ENCODE measurements around the gene MAP3K20. TPM values are rescaled to one million over a fixed set of nuclear protein-coding genes. Genes with fewer than 3 reads are reported as not detected.
"Not testable (repeated sequence)": the region's sequence is repeated elsewhere in the genome, so short reads cannot be mapped to it uniquely, and the experiment has no call there.

MAP3K20 gene
- total RNA-seq, 1 donor from 2014 or later = 19.1 TPM

DNA sequence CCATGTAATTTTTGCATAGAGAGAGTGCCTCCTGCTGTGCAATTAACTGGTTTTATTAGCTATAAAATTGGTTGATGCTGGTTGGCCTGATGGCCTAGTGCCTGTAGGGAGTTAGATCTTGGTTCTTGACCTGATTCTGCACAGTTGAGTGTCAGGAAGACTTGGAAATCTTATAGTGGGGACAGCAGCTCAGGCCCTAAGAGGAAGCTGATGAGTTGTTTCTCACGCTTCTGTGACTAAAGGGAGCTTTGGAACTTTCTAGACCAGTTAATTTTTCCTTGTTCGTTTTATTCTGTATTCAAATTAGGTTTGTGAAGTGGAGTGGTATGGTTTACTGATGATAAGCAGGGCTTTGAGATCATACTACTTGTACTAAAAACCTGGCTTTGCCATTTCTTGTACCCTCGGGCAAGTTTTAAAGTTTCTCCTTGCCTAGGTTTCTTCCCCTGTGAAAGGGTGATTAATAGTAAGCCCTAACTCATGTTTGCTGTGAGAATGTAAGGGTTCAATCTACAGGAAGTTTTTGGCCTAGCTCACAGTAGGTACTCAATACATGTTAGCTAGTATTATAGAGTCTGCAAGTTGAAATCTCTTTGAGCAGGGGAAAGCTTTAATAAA, 82.1 kb downstream of the MAP3K20 start:
- Mint-ChIP-seq H3K27me3 (peaks cover 9% of the 10 kb centered on the region), H3K4me1 (peaks cover 10% of the 10 kb centered on the region), H3K27ac (no peak overlapping the region), H3K36me3 (ENCODE audit: low read depth) (peaks cover 8% of the 10 kb centered on the region), H3K9me3 (peaks cover 22% of the 10 kb centered on the region), H3K4me3 (no peak overlapping the region)
- intact Hi-C loops (cut with micrococcal nuclease) = no loop called here
- no peak for DNase-seq

DNA sequence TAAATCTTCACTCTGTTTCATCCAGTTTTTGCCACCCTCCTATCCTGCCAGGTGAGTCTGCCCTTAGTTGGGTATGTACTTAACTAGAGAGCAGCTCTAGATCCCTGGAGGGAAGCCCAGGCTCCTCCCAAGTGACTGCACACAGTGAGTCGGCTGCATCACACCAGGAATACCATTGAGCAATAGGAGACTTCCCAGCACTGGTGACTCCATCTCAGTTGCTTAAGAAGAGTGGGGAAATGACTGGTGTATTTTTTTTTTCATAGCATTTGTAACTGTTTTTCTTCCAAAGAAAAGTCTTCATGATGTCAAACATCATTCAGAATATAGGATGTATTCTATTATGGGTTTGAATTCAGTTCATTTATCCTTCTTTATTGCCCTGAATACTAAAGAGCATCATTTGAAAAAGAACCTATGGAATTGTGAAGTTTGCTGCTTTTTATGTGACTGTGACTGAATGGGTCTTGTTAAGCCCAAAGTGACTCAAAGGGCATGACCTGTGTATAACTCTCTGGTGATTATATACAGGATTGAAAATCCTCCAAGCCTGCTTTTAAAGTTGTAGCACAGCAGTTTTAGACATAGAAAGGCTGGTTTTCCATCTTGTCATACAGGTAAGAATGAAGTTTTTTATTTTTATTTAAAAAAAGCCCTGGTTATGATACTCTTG, 84.3 kb downstream of the MAP3K20 start:
- Mint-ChIP-seq H3K27me3 (peaks cover 14% of the 10 kb centered on the region), H3K4me3 (no peak overlapping the region), H3K36me3 (ENCODE audit: low read depth) (peaks cover 11% of the 10 kb centered on the region), H3K4me1 (peaks cover 5% of the 10 kb centered on the region), H3K9me3 (peaks cover 19% of the 10 kb centered on the region), H3K27ac (no peak overlapping the region)
- DNase-seq = no peak
- intact Hi-C loops (cut with micrococcal nuclease) = no loop called here

DNA sequence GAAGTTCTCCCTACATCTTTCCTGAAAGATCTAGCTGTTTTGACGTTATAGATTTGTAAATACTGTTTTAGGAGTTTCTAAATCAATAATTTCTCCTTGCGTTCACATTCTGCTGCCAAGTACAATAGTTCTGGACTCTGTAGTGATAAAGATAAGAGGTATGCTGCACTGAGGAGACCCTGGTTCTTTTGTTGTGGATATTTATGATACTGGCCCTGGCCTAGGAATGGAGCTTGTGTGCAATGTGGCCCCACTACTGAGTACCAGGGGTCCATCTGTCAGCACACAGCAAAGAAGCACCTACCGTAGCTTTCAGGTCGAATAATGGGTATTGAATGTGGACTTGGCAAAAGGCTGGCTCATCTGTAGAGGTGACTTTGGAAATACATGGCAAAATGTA, 85.0 kb downstream of the MAP3K20 start:
- intact Hi-C loops (cut with micrococcal nuclease) = no loop called here
- no peak for DNase-seq
- Mint-ChIP-seq H3K9me3 (peaks cover 13% of the 10 kb centered on the region), H3K4me3 (no peak overlapping the region), H3K27me3 (peaks cover 14% of the 10 kb centered on the region), H3K36me3 (ENCODE audit: low read depth) (peaks cover 7% of the 10 kb centered on the region), H3K4me1 (no peaks in the 10 kb centered on the region), H3K27ac (no peak overlapping the region)

DNA sequence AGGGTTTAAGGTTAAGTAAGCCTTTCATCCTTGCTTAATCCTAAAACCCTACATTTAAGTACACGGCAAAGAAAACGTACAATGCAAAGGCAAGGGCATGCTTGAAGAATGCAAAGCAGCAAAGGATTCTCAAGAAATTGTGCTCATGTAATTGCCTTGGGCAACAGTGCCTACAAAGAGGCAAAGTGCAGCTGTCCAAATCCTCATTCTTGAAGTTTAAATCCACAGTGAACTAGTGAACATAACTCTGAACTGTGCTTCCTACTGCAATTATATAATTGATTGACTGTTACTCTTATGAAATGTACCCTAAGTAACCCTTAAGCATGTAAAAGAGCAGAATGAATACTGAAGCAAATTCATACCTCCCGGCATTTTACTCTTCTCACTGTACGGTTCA, 85.4 kb downstream of the MAP3K20 start:
- Mint-ChIP-seq H3K9me3 (peaks cover 10% of the 10 kb centered on the region), H3K27ac (no peak overlapping the region), H3K4me3 (no peak overlapping the region), H3K27me3 (peaks cover 14% of the 10 kb centered on the region), H3K4me1 (no peaks in the 10 kb centered on the region), H3K36me3 (ENCODE audit: low read depth) (peaks cover 7% of the 10 kb centered on the region)
- no peak for DNase-seq
- intact Hi-C loops (cut with micrococcal nuclease) = no loop called here

DNA sequence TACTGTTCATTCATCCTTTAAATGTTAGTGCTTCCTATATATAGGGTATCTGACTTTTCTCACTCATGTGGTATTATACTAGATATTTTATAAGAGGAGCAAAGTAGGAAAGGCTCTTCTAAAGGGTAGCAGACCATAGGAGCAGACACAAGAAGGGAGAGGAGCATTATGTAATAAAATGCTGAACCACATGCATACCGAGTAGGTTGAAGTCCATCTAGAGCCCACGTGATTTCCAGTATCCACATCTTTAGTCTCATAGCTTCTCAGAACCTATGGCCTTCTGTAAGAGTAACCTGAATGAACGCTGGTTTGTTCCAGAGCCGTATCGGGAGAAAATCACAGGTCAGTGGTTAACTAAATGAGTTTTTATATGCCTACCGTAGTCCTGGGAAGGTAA, 85.9 kb downstream of the MAP3K20 start:
- Mint-ChIP-seq H3K9me3 (peaks cover 5% of the 10 kb centered on the region), H3K36me3 (ENCODE audit: low read depth) (peaks cover 7% of the 10 kb centered on the region), H3K4me1 (no peaks in the 10 kb centered on the region), H3K27ac (no peak overlapping the region), H3K4me3 (no peak overlapping the region), H3K27me3 (peaks cover 14% of the 10 kb centered on the region)
- no peak for DNase-seq
- intact Hi-C loops (cut with micrococcal nuclease) = no loop called here

DNA sequence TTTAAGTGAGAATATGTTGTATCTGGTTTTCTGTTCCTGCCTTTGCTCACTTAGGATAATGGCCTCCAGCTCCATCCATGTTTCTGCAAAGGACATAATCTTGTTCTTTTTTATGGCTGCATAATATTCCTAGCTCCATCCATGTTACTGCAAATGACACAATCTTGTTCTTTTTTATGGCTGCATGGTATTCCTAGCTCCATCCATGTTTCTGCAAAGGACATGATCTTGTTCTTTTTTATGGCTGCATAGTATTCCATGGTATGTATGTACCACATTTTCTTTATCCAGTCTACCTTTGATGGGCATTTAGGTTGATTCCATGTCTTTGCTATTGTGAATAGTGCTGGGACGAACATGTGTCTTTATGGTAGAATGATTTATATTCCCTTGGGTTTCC, 87.7 kb downstream of the MAP3K20 start:
- H3K27ac Mint-ChIP-seq; H3K36me3 Mint-ChIP-seq (ENCODE audit: low read depth); H3K4me1 Mint-ChIP-seq; DNase-seq; intact Hi-C loops (cut with micrococcal nuclease); H3K9me3 Mint-ChIP-seq; H3K4me3 Mint-ChIP-seq: not testable (repeated sequence)
- peaks cover 11% of the 10 kb centered on the region for H3K27me3 Mint-ChIP-seq

DNA sequence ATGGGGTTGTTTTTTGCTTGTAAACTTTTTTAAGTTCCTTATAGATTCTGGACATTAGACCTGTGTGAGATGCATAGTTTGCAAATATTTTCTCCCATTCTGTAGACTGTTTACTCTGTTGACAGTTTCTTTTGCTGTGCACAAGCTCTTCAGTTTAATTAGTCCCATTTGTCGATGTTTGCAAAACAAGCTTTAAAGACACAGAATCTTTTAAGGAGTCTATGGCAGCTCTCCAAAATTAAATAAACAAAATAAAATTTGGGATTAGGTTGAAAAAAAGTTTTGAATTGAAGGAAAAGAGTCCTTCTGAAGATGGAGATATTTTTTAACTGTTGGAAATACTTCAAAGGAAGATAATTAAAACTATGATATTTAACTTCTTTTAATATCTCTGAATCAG, 88.8 kb downstream of the MAP3K20 start:
- intact Hi-C loops (cut with micrococcal nuclease) = no loop called here
- DNase-seq = no peak
- Mint-ChIP-seq H3K36me3 (ENCODE audit: low read depth) (peaks cover 5% of the 10 kb centered on the region), H3K27ac (no peak overlapping the region), H3K4me1 (no peaks in the 10 kb centered on the region), H3K9me3 (no peaks in the 10 kb centered on the region), H3K27me3 (peaks cover 11% of the 10 kb centered on the region), H3K4me3 (no peak overlapping the region)

DNA sequence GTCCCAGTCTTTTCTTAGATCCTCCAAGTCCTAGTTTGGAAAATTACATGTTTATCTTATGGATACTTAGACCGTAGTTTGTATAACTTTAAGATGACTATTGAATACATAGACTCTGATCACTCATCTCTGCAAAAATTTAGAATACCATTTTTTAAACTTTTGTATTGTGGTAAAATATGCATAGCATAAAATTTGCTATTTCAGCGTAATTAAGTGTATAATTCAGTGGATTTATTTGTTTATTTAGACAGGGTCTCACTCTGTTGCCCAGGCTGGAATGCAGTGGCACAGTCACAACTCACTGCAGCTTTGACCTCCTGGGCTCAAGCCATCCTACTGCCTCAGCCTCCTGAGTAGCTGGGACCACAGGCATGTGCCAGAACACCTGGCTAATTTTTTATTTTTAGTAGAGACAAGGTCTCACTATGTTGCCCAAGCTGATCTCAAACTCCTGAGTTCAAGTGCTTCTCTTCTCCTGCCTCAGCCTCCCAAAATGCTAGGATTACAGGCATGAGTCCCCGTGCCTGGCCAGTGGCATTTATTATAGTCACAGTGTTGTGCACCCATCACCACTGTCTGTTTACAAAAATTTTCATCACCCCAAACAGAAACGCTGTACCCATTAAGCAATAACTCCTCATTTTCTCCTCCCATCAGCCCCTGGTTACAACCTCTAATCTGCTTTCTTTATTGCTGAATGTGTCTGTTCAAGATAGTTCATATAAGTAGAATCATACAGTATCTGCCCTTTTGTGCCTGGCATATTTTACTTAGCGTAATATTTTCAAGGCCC, 90.0 kb downstream of the MAP3K20 start:
- Mint-ChIP-seq H3K27me3 (peaks cover 7% of the 10 kb centered on the region), H3K36me3 (ENCODE audit: low read depth) (peaks cover 5% of the 10 kb centered on the region), H3K27ac (no peak overlapping the region), H3K4me1 (no peaks in the 10 kb centered on the region), H3K4me3 (no peak overlapping the region), H3K9me3 (no peaks in the 10 kb centered on the region)
- intact Hi-C loops (cut with micrococcal nuclease) = no loop called here
- no peak for DNase-seq

DNA sequence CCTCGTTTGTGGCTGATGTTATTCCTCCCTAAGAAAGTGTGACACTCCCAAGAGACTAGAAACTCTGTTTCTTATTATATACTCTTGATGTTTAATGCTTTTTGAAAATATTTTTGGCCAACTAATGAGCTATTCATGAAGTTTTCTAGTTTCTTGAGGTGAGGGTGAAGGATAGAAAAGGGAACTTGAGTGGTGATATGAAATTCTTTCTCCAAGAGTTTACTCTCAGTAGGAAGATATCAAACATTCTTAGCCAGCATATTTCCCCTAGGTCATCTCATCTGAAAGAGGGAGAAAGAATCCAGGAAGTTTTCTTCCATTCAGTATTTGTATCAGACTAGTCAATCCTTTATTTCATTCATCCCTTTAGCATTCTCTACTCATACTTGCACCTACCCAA, 95.7 kb downstream of the MAP3K20 start:
- DNase-seq = no peak
- Mint-ChIP-seq H3K36me3 (ENCODE audit: low read depth) (peaks cover 2% of the 10 kb centered on the region), H3K9me3 (peaks cover 4% of the 10 kb centered on the region), H3K4me1 (no peaks in the 10 kb centered on the region), H3K4me3 (no peak overlapping the region), H3K27ac (no peak overlapping the region), H3K27me3 (peaks cover 2% of the 10 kb centered on the region)
- intact Hi-C loops (cut with micrococcal nuclease) = no loop called here

DNA sequence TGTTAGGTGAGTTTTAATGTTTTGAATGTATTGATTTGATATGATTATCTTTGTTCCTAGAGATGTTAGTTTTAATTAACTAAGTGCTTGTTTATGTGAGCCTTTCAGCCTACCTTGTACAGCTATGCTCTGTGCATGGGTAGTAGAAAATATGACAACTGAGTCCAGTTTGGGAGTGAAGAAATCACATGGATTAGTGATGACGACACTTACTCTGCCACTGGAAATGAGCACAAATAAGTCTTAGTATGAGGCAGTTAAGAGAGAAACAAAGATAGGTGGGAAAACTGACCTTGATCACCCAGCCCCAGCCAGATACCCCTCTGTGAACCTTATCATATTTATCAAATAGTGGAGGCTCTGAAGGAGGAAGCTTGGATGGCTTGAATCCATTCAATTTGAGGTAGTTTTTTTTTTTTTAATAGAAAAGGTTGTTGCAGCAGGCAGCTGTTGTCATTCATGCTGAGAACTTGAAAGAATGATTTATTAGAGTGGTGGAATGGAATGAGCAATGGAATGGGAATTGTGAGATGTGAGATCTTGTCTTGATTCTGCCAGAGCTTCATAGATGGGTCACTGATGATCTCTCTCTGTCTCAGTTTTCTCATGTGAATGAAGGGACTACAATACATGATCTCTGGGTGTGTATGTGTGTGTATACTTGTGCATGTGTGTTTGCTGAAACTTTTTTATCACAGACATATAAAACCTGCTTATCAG, 96.4 kb downstream of the MAP3K20 start:
- peaks cover 2% of the 10 kb centered on the region for H3K36me3 Mint-ChIP-seq (ENCODE audit: low read depth)
- no peak for DNase-seq
- no peak overlapping the region for H3K27ac Mint-ChIP-seq
- H3K4me3 Mint-ChIP-seq = no peak overlapping the region
- no peaks in the 10 kb centered on the region for H3K4me1 Mint-ChIP-seq
- peaks cover 6% of the 10 kb centered on the region for H3K9me3 Mint-ChIP-seq
- peaks cover 6% of the 10 kb centered on the region for H3K27me3 Mint-ChIP-seq
- intact Hi-C loops (cut with micrococcal nuclease) = no loop called here

DNA sequence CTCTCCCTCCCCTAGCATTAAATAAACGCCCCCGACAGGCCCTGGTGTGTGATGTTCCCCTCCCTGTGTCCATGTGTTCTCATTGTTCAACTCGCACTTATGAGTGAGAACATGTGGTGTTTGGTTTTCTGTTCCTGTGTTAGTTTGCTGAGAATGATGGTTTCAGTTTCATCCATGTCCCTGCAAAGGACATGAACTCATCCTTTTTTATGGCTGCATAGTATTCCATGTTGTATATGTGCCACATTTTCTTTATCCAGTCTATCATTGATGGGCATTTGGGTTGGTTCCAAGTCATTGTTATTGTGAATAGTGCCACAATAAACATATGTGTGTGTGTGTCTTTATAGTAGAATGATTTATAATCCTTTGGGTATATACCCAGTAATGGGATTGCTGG, 98.7 kb downstream of the MAP3K20 start:
- H3K4me3 Mint-ChIP-seq; H3K27ac Mint-ChIP-seq; H3K4me1 Mint-ChIP-seq; H3K36me3 Mint-ChIP-seq (ENCODE audit: low read depth); H3K9me3 Mint-ChIP-seq; intact Hi-C loops (cut with micrococcal nuclease); DNase-seq; H3K27me3 Mint-ChIP-seq: not testable (repeated sequence)

DNA sequence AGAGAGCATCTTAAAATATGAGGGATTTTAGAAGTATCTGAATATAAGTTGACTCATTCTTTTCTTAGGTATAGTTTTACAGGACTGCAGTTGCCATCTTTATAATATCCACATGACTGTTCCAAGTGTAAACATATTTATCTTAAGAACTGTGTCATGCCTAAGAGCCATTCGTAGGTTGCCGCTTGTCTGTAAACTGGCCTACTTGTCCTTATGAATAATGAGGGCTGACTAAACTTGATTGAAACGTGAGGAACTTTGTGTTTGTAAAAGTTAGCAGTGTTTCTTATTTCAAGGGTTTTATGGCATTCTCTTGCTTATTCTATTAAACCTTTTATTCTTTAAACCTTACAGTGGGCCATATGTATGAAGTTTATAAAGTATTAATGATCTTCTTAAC, 99.6 kb downstream of the MAP3K20 start:
- Mint-ChIP-seq H3K4me1 (no peaks in the 10 kb centered on the region), H3K4me3 (no peak overlapping the region)
- intact Hi-C loops (cut with micrococcal nuclease) = no loop called here

DNA sequence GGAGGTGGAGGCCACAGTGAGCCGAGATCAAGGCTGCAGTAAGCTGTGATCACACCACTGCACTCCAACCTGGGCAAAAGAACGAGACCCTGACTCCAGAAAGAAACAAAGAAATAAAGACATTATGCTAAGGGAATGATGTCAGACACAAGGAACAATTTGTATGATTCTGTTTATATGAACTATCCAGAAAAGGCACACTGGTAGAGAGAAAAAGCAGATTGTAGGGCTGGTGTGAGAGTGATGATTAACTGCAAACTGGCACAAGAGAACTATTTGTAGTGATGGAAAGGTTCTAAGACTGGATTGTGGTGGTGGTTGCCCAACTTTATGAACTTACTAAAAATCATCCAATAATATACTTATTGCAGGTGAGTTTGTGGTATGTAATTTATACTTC, 106.3 kb downstream of the MAP3K20 start:
- H3K4me1 Mint-ChIP-seq = no peaks in the 10 kb centered on the region
- H3K9me3 Mint-ChIP-seq = no peaks in the 10 kb centered on the region
- H3K27ac Mint-ChIP-seq = peak overlapping the region; percentile 15
- no peak overlapping the region for H3K4me3 Mint-ChIP-seq
- intact Hi-C loops (cut with micrococcal nuclease) = loop anchor here (2.0 kb wide), 1 partner anchor 43 kb away; no protein-coding TSS in a partner anchor
- peaks cover 3% of the 10 kb centered on the region for H3K36me3 Mint-ChIP-seq (ENCODE audit: low read depth)
- no peak for DNase-seq
- H3K27me3 Mint-ChIP-seq = peaks cover 7% of the 10 kb centered on the region

More for the DNA sequence above, 99.6 kb downstream of the MAP3K20 start:
- DNase-seq = no peak
- Mint-ChIP-seq H3K27ac (no peak overlapping the region), H3K36me3 (ENCODE audit: low read depth) (peaks cover 2% of the 10 kb centered on the region), H3K27me3 (peaks cover 9% of the 10 kb centered on the region), H3K9me3 (peaks cover 6% of the 10 kb centered on the region)

Measured in activated CD4-positive, alpha-beta T cell treated with anti-CD3 and anti-CD28 coated beads, Interleukin-2, amount 10 ng/mL, durations not matched to agents 24 days and 14 days (primary cell).